Stimulated activated CD4-positive, alpha-beta T cell treated with anti-CD3 and anti-CD28 coated beads, Interleukin-4, amount 100 ng/mL, for 4 hours (primary cell): ENCODE measurements around the gene ANKRD18B.
"Not testable (repeated sequence)": the region's sequence is repeated elsewhere in the genome, so short reads cannot be mapped to it uniquely, and the experiment has no call there.

ENCODE experiments used
- DNase-seq, 2 experiments: peaks; one replicate each; pipeline ENCODE4 v3.0.0-alpha.2; 2020

ANKRD18B gene

GRCh38 chr9:33614001-33614687 is 90.1 kb downstream of the ANKRD18B start:
- no peak for DNase-seq

DNA sequence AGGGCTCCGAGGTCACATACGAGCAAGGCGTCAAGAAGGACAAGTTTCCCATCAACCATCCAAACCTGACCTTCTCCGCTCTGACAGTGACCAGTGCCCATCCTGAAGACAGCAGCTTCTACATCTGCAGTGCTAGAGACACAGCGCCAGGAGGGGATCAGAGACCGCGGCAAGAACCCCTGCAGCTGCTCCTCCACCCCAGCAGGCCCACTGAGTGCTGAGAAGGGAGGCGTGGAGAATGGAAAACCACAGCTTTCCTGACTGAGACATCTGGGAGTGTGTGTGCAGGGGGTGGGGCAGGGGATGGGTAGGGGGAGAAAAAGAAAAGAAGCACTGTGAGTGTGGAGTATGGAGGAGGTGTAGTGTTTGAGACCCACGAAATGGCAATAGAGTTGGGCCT is 94.3 kb downstream of the ANKRD18B start:
- not testable (repeated sequence) for DNase-seq

GRCh38 chr9:33619666-33620404 is 95.8 kb downstream of the ANKRD18B start:
- no peak for DNase-seq

GRCh38 chr9:33620738-33621439 is 96.8 kb downstream of the ANKRD18B start:
- DNase-seq, result no peak
